CD14-positive monocyte (primary cell): Measurements from ENCODE around the gene CRY1. TPM values are rescaled to one million over a fixed set of nuclear protein-coding genes. Genes with fewer than 3 reads are reported as not detected.

Source experiments
- DNase-seq, 3 donors: peaks; one replicate each; pipeline ENCODE4 v3.0.0-alpha.2; 2011 to 2022
- H2AFZ ChIP-seq: 2 replicates; pipeline ENCODE4 v1.6.0; 2012; ENCODE audit warnings: mild to moderate bottlenecking, low read depth, low read length, inconsistent platforms; ENCODE audit not compliant: insufficient read depth, poor library complexity, severe bottlenecking
- H3K27ac ChIP-seq, 2 donors: 1 replicate in 1 of 2; 2 replicates in 1 of 2; pipeline ENCODE4 v1.5.1; 2012 to 2013; ENCODE audit warnings: low read length in 2 of 2, control low read depth in 1 of 2, inconsistent platforms in 1 of 2, low read depth in 1 of 2, mild to moderate bottlenecking in 1 of 2
- H3K27me3 ChIP-seq, 2 donors: one replicate each; pipeline versions ENCODE4 v1.6.0 to v1.6.1; 2011 to 2013; ENCODE audit warnings: low read length in 2 of 2; ENCODE audit not compliant: control insufficient read depth in 2 of 2, insufficient read depth in 2 of 2
- H3K36me3 ChIP-seq, 2 donors: replicated peaks in 1 of 2; 1 replicate in 1 of 2; 2 replicates in 1 of 2; pipeline versions ENCODE4 v1.5.1 to v1.6.1; 2012 to 2013; ENCODE audit warnings: low read length in 2 of 2, control low read depth in 1 of 2, inconsistent platforms in 1 of 2, mild to moderate bottlenecking in 1 of 2; ENCODE audit not compliant: insufficient read depth in 2 of 2, control insufficient read depth in 1 of 2
- H3K4me1 ChIP-seq, 2 donors: 1 replicate in 1 of 2; 2 replicates in 1 of 2; pipeline versions ENCODE4 v1.5.1 to v1.6.1; 2012 to 2013; ENCODE audit warnings: low read length in 2 of 2, control low read depth in 1 of 2, inconsistent platforms in 1 of 2, mild to moderate bottlenecking in 1 of 2, moderate library complexity in 1 of 2; ENCODE audit not compliant: insufficient read depth in 2 of 2, control insufficient read depth in 1 of 2
- H3K4me2 ChIP-seq: replicated peaks from 2 replicates; pipeline ENCODE3; 2012; ENCODE audit warnings: low read length, moderate library complexity, mild to moderate bottlenecking; ENCODE audit not compliant: poor library complexity, severe bottlenecking; ENCODE audit errors: extremely low read depth
- H3K4me3 ChIP-seq, 3 experiments: fragments of 200-600 bp in 1 of 3; sonication (generic) in 1 of 3; replicated peaks in 1 of 3; 1 replicate in 2 of 3; 2 replicates in 1 of 3; pipeline ENCODE4 v1.5.1; 2011 to 2013; ENCODE audit warnings: low read length in 3 of 3, mild to moderate bottlenecking in 3 of 3, control low read depth in 2 of 3, low read depth in 2 of 3, inconsistent platforms in 1 of 3, moderate library complexity in 1 of 3
- H3K79me2 ChIP-seq: 2 replicates; pipeline ENCODE4 v1.6.0; 2012; ENCODE audit warnings: mild to moderate bottlenecking, control low read depth, inconsistent platforms, low read length, moderate library complexity; ENCODE audit not compliant: insufficient read depth
- H3K9ac ChIP-seq: 2 replicates; pipeline ENCODE4 v1.6.0; 2017; ENCODE audit warnings: low read length, mild to moderate bottlenecking; ENCODE audit not compliant: insufficient read depth, poor library complexity, severe bottlenecking
- H3K9me3 ChIP-seq, 2 donors: replicated peaks in 1 of 2; 1 replicate in 1 of 2; 2 replicates in 1 of 2; pipeline versions ENCODE4 v1.5.1 to v1.6.1; 2012 to 2013; ENCODE audit warnings: low read length in 2 of 2, control low read depth in 1 of 2; ENCODE audit not compliant: control insufficient read depth in 1 of 2, insufficient read depth in 1 of 2
- H4K20me1 ChIP-seq: 2 replicates; pipeline ENCODE4 v1.6.0; 2012; ENCODE audit warnings: mild to moderate bottlenecking, low read length, control low read depth, moderate library complexity; ENCODE audit not compliant: insufficient read depth
- H3K27ac Mint-ChIP-seq, 7 donors: one replicate each; pipeline ENCODE4 v1.8.0; 2020; ENCODE audit warnings: mild to moderate bottlenecking in 7 of 7, mixed read lengths in 7 of 7, moderate library complexity in 6 of 7, inconsistent platforms in 2 of 7
- H3K27me3 Mint-ChIP-seq, 3 donors: one replicate each; pipeline ENCODE4 v1.8.0; 2021 to 2022; ENCODE audit warnings: low read depth in 3 of 3, mild to moderate bottlenecking in 3 of 3, mixed read lengths in 3 of 3, moderate library complexity in 3 of 3, inconsistent platforms in 1 of 3
- H3K36me3 Mint-ChIP-seq, 2 donors: one replicate each; pipeline ENCODE4 v1.8.0; 2020; ENCODE audit warnings: mixed read lengths in 2 of 2, inconsistent platforms in 1 of 2, mild to moderate bottlenecking in 1 of 2
- H3K4me1 Mint-ChIP-seq: one replicate; pipeline ENCODE4 v1.8.0; 2020; ENCODE audit warnings: mild to moderate bottlenecking, mixed read lengths
- H3K4me3 Mint-ChIP-seq, 2 donors: one replicate each; pipeline ENCODE4 v1.8.0; 2020; ENCODE audit warnings: mild to moderate bottlenecking in 2 of 2, mixed read lengths in 2 of 2, moderate library complexity in 1 of 2
- H3K9me3 Mint-ChIP-seq, 7 donors: one replicate each; pipeline ENCODE4 v1.8.0; 2020 to 2022; ENCODE audit warnings: mixed read lengths in 7 of 7, mild to moderate bottlenecking in 6 of 7, moderate library complexity in 6 of 7, inconsistent platforms in 2 of 7
- CTCF ChIP-seq: fragments of 200-600 bp; IDR thresholded peaks from one replicate; pipeline ENCODE4 v1.8.0; 2022; ENCODE audit warnings: antibody characterized with exemption, mild to moderate bottlenecking
- WGBS: methylation state at CpG from one replicate; pipeline ENCODE4 v1.1.5; 2013; ENCODE audit warnings: missing lambda C conversion rate; ENCODE audit not compliant: insufficient coverage; 5-methylcytosine and 5-hydroxymethylcytosine counted together
- intact Hi-C, 2 donors: fragments of 100-400 bp; cut with micrococcal nuclease; formaldehyde crosslinking; loops; one replicate each; pipeline versions ENCODE4 v1.15.0 to v1.15.1; 2023
- polyA plus RNA-seq, 3 donors: library from polyadenylated mRNA; depleted of rRNA in 1 of 3; unstranded in 2 of 3; stranded (reverse) in 1 of 3; fragments of 300-500 nt in 2 of 3; fragments of >200 nt in 1 of 3; fragmentation: Illumina TruSeq in 2 of 3; gene quantifications; 1 replicate in 2 of 3; 2 replicates in 1 of 3; pipeline ENCODE4 v1.2.3, GENCODE V29; 2012 to 2021

The CRY1 gene
- polyA plus RNA-seq, 3 donors = 3.8 to 7.7 (median 5.8) TPM

GRCh38 chr12:107138990-107139389 lies 45.6 kb upstream of the CRY1 start:
- H3K4me1 ChIP-seq = no peaks in the 10 kb centered on the region
- H3K4me3 ChIP-seq = no peak overlapping the region
- DNase-seq = no peak
- H3K27ac ChIP-seq = no peak overlapping the region
- no peak overlapping the region for H3K4me2 ChIP-seq
- no peaks in the 10 kb centered on the region for H3K36me3 ChIP-seq
- no peak for TF ChIP-seq CTCF
- H3K27me3 ChIP-seq = no peaks in the 10 kb centered on the region
- H2AFZ ChIP-seq = no peak overlapping the region
- no peaks in the 10 kb centered on the region for H3K27me3 Mint-ChIP-seq
- WGBS = no CpG with 5 or more reads among the region's 3 CpGs
- no peaks in the 10 kb centered on the region for H3K79me2 ChIP-seq
- no peaks in the 10 kb centered on the region for H3K9me3 ChIP-seq
- intact Hi-C loops = no loop called here
- H3K36me3 Mint-ChIP-seq = no peaks in the 10 kb centered on the region
- H3K4me1 Mint-ChIP-seq = peaks cover 2% of the 10 kb centered on the region
- no peak overlapping the region for H3K27ac Mint-ChIP-seq
- H3K9ac ChIP-seq = no peak overlapping the region
- no peaks in the 10 kb centered on the region for H4K20me1 ChIP-seq
- H3K9me3 Mint-ChIP-seq = peaks cover 0 to 2% (median 0%) of the 10 kb centered on the region in 7 donors
- no peak overlapping the region for H3K4me3 Mint-ChIP-seq

GRCh38 chr12:107135177-107135576 lies 41.8 kb upstream of the CRY1 start:
- WGBS = 86% methylated on average over 1 of the region's 2 CpGs
- intact Hi-C loops = no loop called here

More at GRCh38 chr12:107135177-107135576, 41.8 kb upstream of the CRY1 start:
- DNase-seq = no peak
- no peaks in the 10 kb centered on the region for H3K9me3 Mint-ChIP-seq
- Histone ChIP-seq H3K36me3 (no peaks in the 10 kb centered on the region), H3K4me2 (no peak overlapping the region), H3K4me3 (no peak overlapping the region), H3K27me3 (no peaks in the 10 kb centered on the region), H3K79me2 (no peaks in the 10 kb centered on the region), H3K27ac (no peak overlapping the region), H3K9ac (no peak overlapping the region), H3K4me1 (no peaks in the 10 kb centered on the region), H2AFZ (no peak overlapping the region), H3K9me3 (no peaks in the 10 kb centered on the region), H4K20me1 (no peaks in the 10 kb centered on the region)
- no peak overlapping the region for H3K4me3 Mint-ChIP-seq
- peaks cover 4% of the 10 kb centered on the region for H3K4me1 Mint-ChIP-seq
- no peak for TF ChIP-seq CTCF
- no peaks in the 10 kb centered on the region for H3K36me3 Mint-ChIP-seq
- H3K27me3 Mint-ChIP-seq = peaks cover 0 to 5% (median 1%) of the 10 kb centered on the region in 3 donors
- H3K27ac Mint-ChIP-seq = no peak overlapping the region
